Measurements from ENCODE around the gene HOXC10.
A peak's percentile ranks its signal among the peaks of the same experiment; 100 is the strongest.

HOXC10 gene

GRCh38 chr12:53977596-53978445, 7.1 kb upstream of the HOXC10 start:
- no peak for DNase-seq

DNA sequence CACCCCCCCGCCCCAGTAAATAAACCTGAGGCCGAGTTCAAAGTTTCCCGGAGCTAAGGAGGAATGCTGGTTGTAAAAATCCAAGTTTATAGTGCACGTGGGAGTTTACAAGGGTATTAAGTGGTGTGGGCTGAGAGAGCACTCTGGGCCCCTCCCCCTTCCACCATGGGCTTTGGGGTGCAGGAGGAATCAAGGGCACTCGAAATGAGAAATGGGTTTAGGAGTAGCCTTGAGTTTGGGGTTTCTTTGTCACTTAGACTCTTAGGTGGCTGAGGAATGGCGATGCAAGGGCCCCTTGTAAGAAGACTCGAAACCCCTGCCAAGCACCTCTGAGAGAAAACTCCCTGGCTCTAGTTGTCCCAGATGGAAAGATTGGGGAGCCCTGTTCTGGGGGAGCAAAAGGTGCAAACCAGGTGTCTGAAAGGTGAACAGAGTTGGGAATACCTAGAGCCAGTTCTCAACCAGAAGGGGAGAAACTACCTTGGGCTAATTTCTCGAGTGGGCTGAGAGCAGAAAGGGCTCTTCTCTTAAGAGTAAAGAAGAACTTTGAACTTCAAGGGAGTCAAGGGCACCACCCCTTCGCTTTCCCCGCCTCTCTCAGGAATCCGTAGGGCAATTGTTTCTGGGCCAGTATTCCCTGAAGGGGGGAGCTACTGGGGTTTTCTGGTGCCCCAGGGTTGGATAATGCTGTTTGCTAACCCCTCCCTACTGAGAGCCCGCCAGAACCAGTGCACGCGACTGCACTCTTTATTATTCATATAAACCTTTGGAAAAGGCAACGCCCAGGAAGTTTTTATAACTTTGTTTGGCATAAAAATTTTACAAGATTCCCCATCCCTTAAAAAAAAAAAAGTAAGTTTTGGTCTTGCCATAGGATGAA, 6.2 kb upstream of the HOXC10 start:
- no peak for DNase-seq

DNA sequence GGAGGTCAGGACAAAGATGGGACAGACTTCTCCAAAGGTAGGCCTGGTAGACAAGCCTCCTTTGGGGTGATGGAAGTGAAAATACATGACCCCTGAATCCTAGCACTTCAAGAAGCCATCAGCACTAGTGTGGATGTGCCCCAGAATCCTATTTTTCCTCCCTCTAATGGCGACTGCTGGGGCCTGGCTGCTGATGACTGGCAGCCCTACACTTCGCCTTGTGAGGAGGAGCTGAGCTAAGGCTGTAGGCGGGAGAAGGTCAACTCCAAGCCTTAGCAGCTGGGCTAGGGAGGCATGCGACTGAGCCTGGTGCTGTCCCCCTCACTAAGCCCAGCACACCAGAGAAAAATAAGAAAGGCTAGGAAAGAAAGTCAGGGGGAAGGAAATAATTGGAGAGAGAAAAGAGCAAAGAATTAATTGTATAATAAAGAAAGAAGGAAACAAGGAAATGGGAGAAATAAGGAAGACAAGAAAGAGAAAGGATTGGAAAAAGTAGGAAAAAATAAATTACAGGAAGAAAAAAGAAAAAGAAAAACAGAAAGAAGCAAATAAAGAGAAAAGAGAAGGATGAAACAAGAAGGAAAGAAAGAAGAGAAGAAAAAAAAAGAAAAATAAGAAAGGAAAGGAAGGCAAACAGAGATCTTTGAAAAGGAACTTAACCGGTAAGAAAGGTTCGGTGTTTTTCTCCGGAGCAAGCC, 4.7 kb upstream of the HOXC10 start:
- DNase-seq: no peak

DNA sequence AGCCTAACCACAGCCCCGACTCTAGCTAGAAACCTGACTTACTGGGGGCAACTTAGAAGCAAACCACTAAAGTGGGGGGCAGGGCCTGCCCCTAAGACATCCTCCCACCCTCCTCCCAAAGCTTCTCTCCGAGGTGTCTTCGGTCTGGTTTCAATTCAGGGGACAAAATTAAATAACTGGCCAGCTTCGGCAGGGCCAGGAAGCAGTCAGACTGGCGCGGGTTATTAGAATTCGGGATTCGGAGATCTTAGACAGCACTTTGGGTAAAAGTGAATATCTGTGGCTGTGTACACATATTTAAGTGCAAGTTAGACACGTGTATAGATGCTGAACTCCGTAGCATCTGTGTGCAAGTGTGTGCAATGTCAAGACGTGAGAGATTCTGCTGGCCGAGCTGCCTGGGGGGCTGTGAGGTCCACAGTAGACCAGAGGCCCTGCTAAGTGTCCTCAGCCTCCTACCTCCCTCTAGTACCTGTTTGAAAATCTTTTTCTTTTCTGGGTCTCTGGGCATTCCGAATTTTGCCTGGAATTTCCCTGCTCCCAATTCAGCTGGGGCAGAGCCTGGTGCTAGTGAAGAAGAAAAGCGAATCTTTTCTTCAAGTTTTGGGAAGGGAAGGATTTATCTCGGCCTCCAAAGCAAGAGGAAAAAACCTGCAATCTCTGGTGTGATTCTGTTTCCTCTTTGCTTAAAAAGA, 4.0 kb upstream of the HOXC10 start:
- no peak for DNase-seq

- no peak for DNase-seq
Observed at GRCh38 chr12:53981634-53982565, 3.0 kb upstream of the HOXC10 start.

DNA sequence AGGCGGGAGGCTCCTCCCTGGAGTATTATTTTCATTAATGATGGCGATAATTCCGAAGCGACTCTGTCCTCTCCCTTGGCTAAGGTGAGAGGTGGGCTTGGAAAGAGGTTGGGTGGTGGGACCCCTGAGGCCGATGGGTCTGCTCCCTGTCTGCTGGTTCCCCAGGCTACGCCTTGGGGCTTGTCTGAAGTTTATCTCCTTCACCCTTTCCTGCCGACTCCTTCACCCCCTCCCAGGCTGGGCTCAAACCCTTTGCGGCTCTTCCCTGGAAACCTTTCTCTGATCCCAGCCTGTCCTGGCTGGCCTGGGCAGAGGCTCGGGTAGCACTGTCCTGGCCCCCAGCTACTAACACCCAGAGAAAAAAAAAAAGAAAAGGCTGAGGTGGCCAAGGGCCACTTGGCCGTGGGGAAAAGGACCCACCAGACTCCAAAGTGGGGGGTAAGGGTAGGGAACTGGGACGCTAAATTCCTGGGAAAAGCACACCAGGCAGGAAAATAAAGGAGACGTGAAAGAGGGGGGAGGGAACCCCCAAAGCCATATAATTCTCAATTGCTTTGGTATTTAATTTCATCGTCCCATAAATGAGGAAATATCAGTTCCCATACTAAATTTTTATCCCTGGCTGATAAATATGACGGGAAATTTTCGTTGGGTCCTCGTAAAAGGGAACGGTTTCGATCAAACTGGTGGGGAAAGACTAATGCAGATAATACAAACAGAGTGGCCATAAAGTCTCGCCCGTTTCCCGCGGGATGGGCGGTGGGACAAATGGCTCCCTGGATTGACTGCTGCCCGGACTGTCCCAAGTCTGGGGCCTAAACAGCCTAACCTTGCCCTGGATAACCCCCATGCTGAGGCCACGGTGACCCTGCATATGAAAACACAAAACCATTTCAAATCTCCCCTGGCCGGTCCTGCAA, 2.0 kb upstream of the HOXC10 start:
- no peak for DNase-seq

- no peak for DNase-seq
Observed at GRCh38 chr12:53983568-53983949, 1.4 kb upstream of the HOXC10 start.

GRCh38 chr12:53983950-53984572, 885 bp upstream of the HOXC10 start:
- no peak for DNase-seq

DNA sequence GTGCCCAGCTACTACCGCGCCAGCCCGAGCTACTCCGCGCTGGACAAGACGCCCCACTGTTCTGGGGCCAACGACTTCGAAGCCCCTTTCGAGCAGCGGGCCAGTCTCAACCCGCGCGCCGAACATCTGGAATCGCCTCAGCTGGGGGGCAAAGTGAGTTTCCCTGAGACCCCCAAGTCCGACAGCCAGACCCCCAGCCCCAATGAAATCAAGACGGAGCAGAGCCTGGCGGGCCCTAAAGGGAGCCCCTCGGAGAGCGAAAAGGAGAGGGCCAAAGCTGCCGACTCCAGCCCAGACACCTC, 697 bp downstream of the HOXC10 start:
- no peak for DNase-seq

DNA sequence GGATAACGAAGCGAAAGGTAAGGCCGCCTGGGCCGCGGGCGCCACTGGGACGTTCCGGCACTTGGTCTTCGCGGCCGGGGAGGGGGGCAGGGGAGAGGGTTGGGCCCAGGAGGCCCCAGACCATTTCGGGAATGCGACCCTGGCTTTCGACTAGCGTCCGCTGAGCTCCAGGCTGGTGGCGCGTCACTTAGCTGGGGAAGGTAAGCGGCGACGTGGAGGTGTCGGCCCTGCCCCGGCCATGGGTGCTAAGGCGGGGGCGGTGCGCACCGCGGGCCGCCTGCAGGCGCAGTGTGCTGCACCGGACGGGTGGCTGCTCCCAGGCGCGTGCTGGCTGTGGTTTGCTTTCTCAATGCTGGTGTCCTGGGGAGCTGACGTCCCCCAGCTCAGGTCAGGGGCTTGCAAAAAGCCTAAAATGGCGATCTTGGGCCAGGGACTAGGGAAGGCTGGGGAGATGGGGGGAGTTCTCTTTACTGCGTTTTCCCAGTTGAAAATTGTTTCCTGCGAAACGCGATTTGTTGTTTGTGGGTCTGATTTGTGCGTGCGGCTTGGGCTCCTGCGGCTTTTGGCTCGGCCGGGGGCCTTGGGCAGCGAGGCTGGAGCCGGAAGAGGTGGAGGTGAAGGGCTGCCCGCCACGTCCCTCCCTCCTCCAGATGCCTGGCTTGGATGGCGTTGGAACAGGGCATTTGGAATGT, 1.2 kb downstream of the HOXC10 start:
- DNase-seq: no peak

- DNase-seq: no peak
Observed at GRCh38 chr12:53986686-53987483, 1.9 kb downstream of the HOXC10 start.

DNA sequence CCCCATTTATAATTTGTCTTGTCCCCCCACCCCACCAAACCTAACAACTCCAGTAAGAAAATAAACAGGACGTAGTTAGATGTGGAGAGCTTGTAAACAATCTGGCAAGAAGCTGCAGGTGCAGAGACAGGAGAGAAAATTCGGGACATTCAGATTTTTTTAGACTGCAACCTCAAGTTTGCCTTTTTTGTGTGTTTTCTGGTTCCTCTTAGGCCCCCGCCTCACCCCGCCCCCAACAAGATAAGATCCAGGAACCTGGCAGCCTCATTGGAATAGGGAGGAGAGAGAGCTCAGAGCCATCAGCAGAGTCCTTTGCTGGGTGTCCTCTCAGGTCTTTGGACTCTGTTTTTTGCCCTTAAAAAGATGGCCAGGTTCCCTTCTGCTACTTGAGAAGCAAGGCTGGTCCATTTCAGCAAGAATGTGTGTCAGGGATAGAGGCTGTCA, 2.9 kb downstream of the HOXC10 start:
- no peak for DNase-seq

DNA sequence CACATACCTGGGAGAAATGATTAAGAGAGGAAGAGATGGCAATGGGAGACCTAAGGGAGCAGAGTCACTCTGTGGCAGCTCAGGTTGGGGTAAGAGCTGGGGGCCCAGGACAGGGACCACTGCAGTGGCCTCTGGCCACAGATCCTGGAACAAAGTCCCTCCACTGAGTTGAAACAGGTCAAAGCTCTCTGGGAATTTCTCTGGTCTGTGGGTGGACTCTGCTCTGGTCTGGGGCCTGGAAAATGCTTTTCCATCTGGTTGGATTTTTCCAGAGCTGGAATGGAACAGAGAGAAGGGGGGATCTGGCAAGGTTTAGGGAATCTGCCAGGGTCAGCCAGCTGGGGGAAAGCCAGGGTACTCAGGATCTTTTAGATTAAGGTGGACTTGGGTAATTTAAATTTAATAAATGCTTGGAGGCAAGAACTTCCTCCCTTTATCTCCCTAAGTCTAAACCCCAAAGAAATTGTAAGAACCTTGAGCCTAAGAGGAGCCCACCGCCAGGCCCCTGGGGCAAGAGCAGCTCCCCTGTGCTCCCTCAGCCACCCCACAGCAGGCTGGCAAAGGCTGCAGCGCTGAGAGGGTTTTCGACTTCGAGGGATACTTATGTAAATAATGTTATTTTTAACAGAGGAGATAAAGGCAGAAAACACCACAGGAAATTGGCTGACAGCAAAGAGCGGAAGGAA, 3.7 kb downstream of the HOXC10 start:
- no peak for DNase-seq

GRCh38 chr12:53989227-53990113, 4.5 kb downstream of the HOXC10 start:
- DNase-seq: peak; percentile 25 to 38

DNA sequence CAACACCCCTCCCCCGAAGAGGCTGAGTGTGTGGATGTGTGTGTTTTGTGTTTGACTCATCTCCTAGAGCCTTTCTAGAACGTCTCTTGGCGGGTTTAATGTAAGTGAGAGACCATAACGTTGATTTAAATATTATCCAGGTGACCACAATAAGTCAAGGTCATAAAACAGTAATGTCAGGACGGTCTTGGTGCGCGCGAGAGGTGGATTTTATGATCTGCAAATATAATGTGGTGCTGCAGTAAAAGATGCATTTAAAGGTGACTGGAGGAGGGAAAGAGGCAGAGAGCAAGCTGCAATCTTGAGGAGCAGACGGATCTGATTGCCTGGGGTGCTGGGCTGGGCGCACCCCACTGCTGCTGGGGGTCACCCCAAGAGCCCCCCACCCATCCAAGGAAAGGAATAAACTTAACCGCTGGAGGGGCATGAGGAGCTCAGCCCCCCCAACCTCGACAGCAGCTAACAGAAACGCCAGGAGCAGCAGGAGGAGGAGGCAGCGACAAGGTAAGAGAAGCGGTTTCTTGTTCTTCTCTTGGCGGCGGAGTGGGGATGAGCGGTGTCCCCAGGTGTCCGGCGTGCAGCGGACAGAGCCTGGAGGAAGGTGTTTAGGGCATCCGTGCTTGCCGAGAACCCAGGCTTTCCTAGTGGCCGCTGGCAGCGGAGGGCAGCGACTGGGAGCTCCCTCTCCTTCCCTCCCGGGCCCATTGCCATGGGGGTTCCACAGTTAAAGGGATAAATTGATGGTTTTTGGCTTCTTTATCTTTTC, 5.5 kb downstream of the HOXC10 start:
- no peak for DNase-seq

- no peak for DNase-seq
Observed at GRCh38 chr12:53991077-53991460, 6.1 kb downstream of the HOXC10 start.
